IMR-90 (cell line): Measurements from ENCODE around the gene MBTPS1. TPM values are rescaled to one million over a fixed set of nuclear protein-coding genes. Genes with fewer than 3 reads are reported as not detected.

Source experiments
- ATAC-seq: fragments of 200-7000 bp; cut with Tn5 transposase; 2 replicates; pipeline ENCODE4 v1.9.1; 2020; ENCODE audit warnings: low read depth, mild to moderate bottlenecking, moderate library complexity
- BruUV-seq: library from RNA; stranded (reverse); fragments of 400-500 nt; replicated peaks from 2 replicates; lab custom pipeline; 2021; lab: Mats Ljungman, UMichigan
- CTCF ChIA-PET: fragments of 300-600 bp; formaldehyde crosslinking; extraction: SDS; loops from one replicate; lab custom pipeline; 2021; ENCODE audit warnings: antibody characterized with exemption; lab: Yijun Ruan, JAX
- POLR2A ChIA-PET: fragments of 300-600 bp; sonication (Branson Sonifier 250); formaldehyde crosslinking; loops from one replicate; lab custom pipeline; 2022; ENCODE audit warnings: antibody characterized with exemption; ENCODE audit not compliant: unreplicated experiment; lab: Charles Lee
- DNase-seq: peaks from one replicate; pipeline ENCODE4 v3.0.0; 2013
- H2AFZ ChIP-seq: replicated peaks from 2 replicates; pipeline ENCODE3; 2013; ENCODE audit warnings: low read length, mild to moderate bottlenecking; ENCODE audit not compliant: poor library complexity
- H2AK5ac ChIP-seq: 2 replicates; pipeline ENCODE4 v1.6.1; 2013; ENCODE audit warnings: low read depth, low read length, inconsistent platforms
- H2AK9ac ChIP-seq: replicated peaks from 2 replicates; pipeline ENCODE3; 2013; ENCODE audit warnings: mild to moderate bottlenecking, low read depth, low read length, moderate library complexity; ENCODE audit not compliant: poor library complexity
- H2BK120ac ChIP-seq: 2 replicates; pipeline ENCODE4 v1.6.1; 2013; ENCODE audit warnings: low read depth, low read length, inconsistent platforms
- H2BK15ac ChIP-seq: 3 replicates; pipeline ENCODE4 v1.6.1; 2013; ENCODE audit warnings: low read depth, low read length, inconsistent platforms
- H2BK20ac ChIP-seq: 2 replicates; pipeline ENCODE4 v1.6.1; 2013; ENCODE audit warnings: low read depth, mild to moderate bottlenecking, inconsistent platforms, low read length, moderate library complexity
- H2BK5ac ChIP-seq: 2 replicates; pipeline ENCODE4 v1.6.1; 2013; ENCODE audit warnings: mild to moderate bottlenecking, low read depth, low read length, inconsistent platforms; ENCODE audit not compliant: poor library complexity, severe bottlenecking
- H3K14ac ChIP-seq: replicated peaks from 2 replicates; pipeline ENCODE4 v1.6.1; 2013; ENCODE audit warnings: low read depth, low read length, inconsistent platforms
- H3K18ac ChIP-seq: 2 replicates; pipeline ENCODE4 v1.6.1; 2013; ENCODE audit warnings: low read depth, low read length, control low read depth
- H3K23ac ChIP-seq: 2 replicates; pipeline ENCODE4 v1.6.1; 2013; ENCODE audit warnings: low read depth, low read length, inconsistent platforms
- H3K27ac ChIP-seq: 2 replicates; pipeline ENCODE4 v1.5.1; 2013; ENCODE audit warnings: mild to moderate bottlenecking, control low read depth, low read length; ENCODE audit not compliant: insufficient read depth
- H3K27me3 ChIP-seq: 2 replicates; pipeline ENCODE4 v1.6.1; 2013; ENCODE audit warnings: low read length; ENCODE audit not compliant: control insufficient read depth, insufficient read depth
- H3K36me3 ChIP-seq: 2 replicates; pipeline ENCODE4 v1.6.1; 2013; ENCODE audit warnings: low read length, mixed read lengths; ENCODE audit not compliant: control insufficient read depth, insufficient read depth
- H3K4ac ChIP-seq: 2 replicates; pipeline ENCODE4 v1.6.1; 2013; ENCODE audit warnings: low read depth, low read length, inconsistent platforms
- H3K4me1 ChIP-seq: 2 replicates; pipeline ENCODE4 v1.6.1; 2013; ENCODE audit warnings: low read length, mixed read lengths; ENCODE audit not compliant: control insufficient read depth, insufficient read depth
- H3K4me2 ChIP-seq: 2 replicates; pipeline ENCODE4 v1.6.1; 2013; ENCODE audit warnings: low read depth, mild to moderate bottlenecking, control low read depth, low read length, moderate library complexity
- H3K4me3 ChIP-seq: 2 replicates; pipeline ENCODE4 v1.5.1; 2013; ENCODE audit warnings: low read depth, mild to moderate bottlenecking, control low read depth, low read length, moderate library complexity; ENCODE audit not compliant: insufficient read depth
- H3K56ac ChIP-seq: 2 replicates; pipeline ENCODE4 v1.6.1; 2013; ENCODE audit warnings: low read length, inconsistent platforms; ENCODE audit not compliant: insufficient read depth; ENCODE audit errors: extremely low read depth
- H3K79me1 ChIP-seq, 2 experiments: 2 replicates each; pipeline ENCODE4 v1.6.1; 2013; ENCODE audit warnings: low read length in 2 of 2, inconsistent platforms in 1 of 2, low read depth in 1 of 2
- H3K9ac ChIP-seq: 2 replicates; pipeline ENCODE4 v1.6.1; 2013; ENCODE audit warnings: low read depth, low read length, control low read depth
- H3K9me1 ChIP-seq: 2 replicates; pipeline ENCODE4 v1.6.1; 2013; ENCODE audit warnings: low read length, inconsistent platforms; ENCODE audit not compliant: insufficient read depth
- H3K9me3 ChIP-seq: 2 replicates; pipeline ENCODE4 v1.6.1; 2013; ENCODE audit warnings: low read length; ENCODE audit not compliant: control insufficient read depth, insufficient read depth
- H4K20me1 ChIP-seq: 2 replicates; pipeline ENCODE4 v1.6.1; 2013; ENCODE audit warnings: low read length, inconsistent platforms; ENCODE audit not compliant: insufficient read depth
- H4K5ac ChIP-seq: 2 replicates; pipeline ENCODE4 v1.6.1; 2013; ENCODE audit warnings: mild to moderate bottlenecking, low read depth, low read length, control low read depth
- H4K8ac ChIP-seq, 2 experiments: 2 replicates each; pipeline ENCODE4 v1.6.1; 2013; ENCODE audit warnings: low read depth in 2 of 2, low read length in 2 of 2, control low read depth in 1 of 2, inconsistent platforms in 1 of 2
- H4K91ac ChIP-seq: 2 replicates; pipeline ENCODE4 v1.6.1; 2013; ENCODE audit warnings: low read depth, low read length, inconsistent platforms; ENCODE audit not compliant: insufficient read depth
- CEBPB ChIP-seq: IDR thresholded peaks from 2 replicates; pipeline ENCODE4 v1.6.1; 2012; ENCODE audit warnings: low read depth, low read length, improper control_type of control experiment
- CHD1 ChIP-seq: IDR thresholded peaks from 2 replicates; pipeline ENCODE4 v1.6.1; 2012; ENCODE audit warnings: low read depth, low read length, improper control_type of control experiment
- FOS ChIP-seq: fragments of 150-350 bp; IDR thresholded peaks from 2 replicates; pipeline ENCODE4 v1.6.1; 2016; ENCODE audit warnings: low read depth, low read length
- MXI1 ChIP-seq: IDR thresholded peaks from 2 replicates; pipeline ENCODE4 v1.6.1; 2012; ENCODE audit warnings: low read depth, mild to moderate bottlenecking, low read length, moderate library complexity, borderline replicate concordance
- NFE2L2 ChIP-seq: fragments of 150-350 bp; IDR thresholded peaks from 2 replicates; pipeline ENCODE4 v1.6.1; 2016; ENCODE audit warnings: low read depth, mild to moderate bottlenecking, low read length
- SMC3 ChIP-seq: fragments of 150-350 bp; IDR thresholded peaks from 2 replicates; pipeline ENCODE4 v1.6.1; 2016; ENCODE audit warnings: low read depth, mild to moderate bottlenecking, antibody characterized with exemption, low read length, moderate library complexity
- WGBS, 2 experiments: methylation state at CpG; one replicate each; pipeline versions ENCODE4 v1.1.5 to v1.1.7; 2013; ENCODE audit warnings: missing lambda C conversion rate in 2 of 2; ENCODE audit not compliant: insufficient read length in 1 of 2; ENCODE audit errors: extremely low coverage in 2 of 2; 5-methylcytosine and 5-hydroxymethylcytosine counted together
- dilution Hi-C: fragments of 300-500 bp; cut with HindIII; formaldehyde crosslinking; loops from one replicate; pipeline ENCODE4 v1.14.3; 2018; ENCODE audit warnings: low sequenced_read_pairs; ENCODE audit not compliant: unreplicated experiment
- in situ Hi-C: fragments of 300-500 bp; cut with MboI; formaldehyde crosslinking; loops from 3 replicates; pipeline ENCODE4 v1.14.3; 2019; ENCODE audit warnings: low sequenced_read_pairs, inconsistent platforms, mixed read lengths
- intact Hi-C: fragments of 100-400 bp; cut with micrococcal nuclease; formaldehyde crosslinking; loops from 2 replicates; pipeline ENCODE4 v1.10.0; 2022
- polyA plus RNA-seq, 3 experiments: library from polyadenylated mRNA; depleted of rRNA; stranded (reverse); fragments of >200 nt; gene quantifications; 2 replicates each; pipeline ENCODE4 v1.2.3, GENCODE V29; 2012; ENCODE audit warnings: low replicate concordance in 1 of 3
- total RNA-seq: library from RNA; depleted of rRNA; stranded (reverse); fragments of >200 nt; gene quantifications from 2 replicates; pipeline ENCODE4 v1.2.3, GENCODE V29; 2012
- TF ChIP-seq, protein P1 (sequence below): fragments of 150-350 bp; IDR thresholded peaks from 2 replicates; pipeline ENCODE4 v1.6.1; 2016; ENCODE audit warnings: low read depth, mild to moderate bottlenecking, low read length, moderate library complexity, borderline replicate concordance
- TF ChIP-seq, protein P2 (sequence below): conservative IDR thresholded peaks from 2 replicates; pipeline ENCODE4 v1.5.1; 2012; ENCODE audit warnings: mild to moderate bottlenecking, low read depth, low read length, improper control_type of control experiment
- TF ChIP-seq, protein P3 (sequence below): fragments of 150-350 bp; IDR thresholded peaks from 2 replicates; pipeline ENCODE4 v1.6.1; 2017; ENCODE audit warnings: mild to moderate bottlenecking, antibody characterized with exemption, low read length, low read depth

Gene MBTPS1
- total and polyA plus RNA-seq, 2 of the 4 experiments (the other 2 are of a cell fraction), result 59.0 to 70.4 TPM

DNA sequence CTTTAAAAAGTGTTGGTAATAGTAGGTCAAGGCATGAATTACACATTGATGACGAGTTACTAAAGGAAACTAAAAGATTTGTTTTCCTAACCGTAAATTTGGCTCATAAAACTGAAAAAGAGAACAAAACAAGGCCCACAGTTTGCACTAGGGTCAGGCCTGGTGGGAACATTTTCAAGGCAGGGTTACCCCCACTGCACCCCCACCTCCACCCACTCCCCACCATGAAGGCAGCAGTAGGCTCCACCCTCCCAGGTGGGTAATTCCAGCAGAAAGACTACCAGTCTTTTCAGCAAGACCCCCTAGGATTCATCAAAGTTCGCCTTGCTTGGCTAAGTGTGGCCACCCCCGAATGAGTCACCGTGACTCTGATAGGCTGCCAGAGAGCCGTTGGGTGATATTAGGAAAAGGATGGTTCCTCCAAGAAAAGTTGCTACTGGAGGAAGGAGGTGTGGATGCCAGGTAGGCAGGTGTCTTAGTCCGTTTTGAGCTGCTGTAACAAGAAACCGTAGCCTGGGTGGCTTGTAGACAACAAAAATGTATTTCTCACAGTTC, 37.0 kb upstream of the MBTPS1 start:
- H3K27ac ChIP-seq, result no peak overlapping the region
- H3K18ac ChIP-seq, result no peak overlapping the region
- no peaks in the 10 kb centered on the region for H3K36me3 ChIP-seq
- H3K4me2 ChIP-seq, result no peak overlapping the region
- no peak overlapping the region for H3K9ac ChIP-seq
- H3K23ac ChIP-seq, result no peak overlapping the region
- no peak overlapping the region for H3K14ac ChIP-seq
- no peak for TF ChIP-seq CEBPB
- no peak for TF ChIP-seq SMC3
- TF ChIP-seq FOS, result no peak
- no peak for TF ChIP-seq CHD1
- TF ChIP-seq, protein P1, sequence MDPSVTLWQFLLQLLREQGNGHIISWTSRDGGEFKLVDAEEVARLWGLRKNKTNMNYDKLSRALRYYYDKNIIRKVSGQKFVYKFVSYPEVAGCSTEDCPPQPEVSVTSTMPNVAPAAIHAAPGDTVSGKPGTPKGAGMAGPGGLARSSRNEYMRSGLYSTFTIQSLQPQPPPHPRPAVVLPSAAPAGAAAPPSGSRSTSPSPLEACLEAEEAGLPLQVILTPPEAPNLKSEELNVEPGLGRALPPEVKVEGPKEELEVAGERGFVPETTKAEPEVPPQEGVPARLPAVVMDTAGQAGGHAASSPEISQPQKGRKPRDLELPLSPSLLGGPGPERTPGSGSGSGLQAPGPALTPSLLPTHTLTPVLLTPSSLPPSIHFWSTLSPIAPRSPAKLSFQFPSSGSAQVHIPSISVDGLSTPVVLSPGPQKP, result no peak
- TF ChIP-seq, protein P2, sequence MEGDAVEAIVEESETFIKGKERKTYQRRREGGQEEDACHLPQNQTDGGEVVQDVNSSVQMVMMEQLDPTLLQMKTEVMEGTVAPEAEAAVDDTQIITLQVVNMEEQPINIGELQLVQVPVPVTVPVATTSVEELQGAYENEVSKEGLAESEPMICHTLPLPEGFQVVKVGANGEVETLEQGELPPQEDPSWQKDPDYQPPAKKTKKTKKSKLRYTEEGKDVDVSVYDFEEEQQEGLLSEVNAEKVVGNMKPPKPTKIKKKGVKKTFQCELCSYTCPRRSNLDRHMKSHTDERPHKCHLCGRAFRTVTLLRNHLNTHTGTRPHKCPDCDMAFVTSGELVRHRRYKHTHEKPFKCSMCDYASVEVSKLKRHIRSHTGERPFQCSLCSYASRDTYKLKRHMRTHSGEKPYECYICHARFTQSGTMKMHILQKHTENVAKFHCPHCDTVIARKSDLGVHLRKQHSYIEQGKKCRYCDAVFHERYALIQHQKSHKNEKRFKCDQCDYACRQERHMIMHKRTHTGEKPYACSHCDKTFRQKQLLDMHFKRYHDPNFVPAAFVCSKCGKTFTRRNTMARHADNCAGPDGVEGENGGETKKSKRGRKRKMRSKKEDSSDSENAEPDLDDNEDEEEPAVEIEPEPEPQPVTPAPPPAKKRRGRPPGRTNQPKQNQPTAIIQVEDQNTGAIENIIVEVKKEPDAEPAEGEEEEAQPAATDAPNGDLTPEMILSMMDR, result no peak
- no peak for TF ChIP-seq NFE2L2
- TF ChIP-seq MXI1, result no peak
- TF ChIP-seq, protein P3, sequence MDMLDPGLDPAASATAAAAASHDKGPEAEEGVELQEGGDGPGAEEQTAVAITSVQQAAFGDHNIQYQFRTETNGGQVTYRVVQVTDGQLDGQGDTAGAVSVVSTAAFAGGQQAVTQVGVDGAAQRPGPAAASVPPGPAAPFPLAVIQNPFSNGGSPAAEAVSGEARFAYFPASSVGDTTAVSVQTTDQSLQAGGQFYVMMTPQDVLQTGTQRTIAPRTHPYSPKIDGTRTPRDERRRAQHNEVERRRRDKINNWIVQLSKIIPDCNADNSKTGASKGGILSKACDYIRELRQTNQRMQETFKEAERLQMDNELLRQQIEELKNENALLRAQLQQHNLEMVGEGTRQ, result no peak
- intact Hi-C loops, result no loop called here
- no peak overlapping the region for H3K56ac ChIP-seq
- ChIA-PET CTCF (no interaction called here), POLR2A (no interaction called here)
- peak overlapping the region; percentile 8 for H2AFZ ChIP-seq
- H2BK20ac ChIP-seq, result no peak overlapping the region
- H3K4ac ChIP-seq, result no peak overlapping the region
- no peak overlapping the region for H2BK5ac ChIP-seq
- H3K9me1 ChIP-seq, result no peaks in the 10 kb centered on the region
- H3K4me1 ChIP-seq, result no peaks in the 10 kb centered on the region
- H2AK5ac ChIP-seq, result no peak overlapping the region
- no peaks in the 10 kb centered on the region for H3K79me1 ChIP-seq
- no peak overlapping the region for H2BK120ac ChIP-seq
- peaks cover 2% of the 10 kb centered on the region; the same call in 1 of the 2 replicates for H3K9me3 ChIP-seq
- ATAC-seq (no peak), DNase-seq (peak; percentile 16)
- dilution Hi-C loops, result no loop called here
- H3K4me3 ChIP-seq, result no peak overlapping the region
- in situ Hi-C loops, result no loop called here
- no peak overlapping the region for H2BK15ac ChIP-seq
- WGBS, 2 experiments, result 84% methylated on average over 3 of the region's 8 CpGs; no CpG with 5 or more reads in 1 of the 2 experiments
- peaks cover 28% of the 10 kb centered on the region for H3K27me3 ChIP-seq
- H4K91ac ChIP-seq, result no peak overlapping the region
- no TSS peak for BruUV-seq
- no peak overlapping the region for H4K8ac ChIP-seq
- H4K20me1 ChIP-seq, result no peaks in the 10 kb centered on the region
- no peak overlapping the region for H2AK9ac ChIP-seq
- H4K5ac ChIP-seq, result no peak overlapping the region
